Right lobe of liver (tissue), 6 donors: ENCODE results near the gene PPT1. TPM values are rescaled to one million over a fixed set of nuclear protein-coding genes. Genes with fewer than 3 reads are reported as not detected.

Experiments used
- ATAC-seq, 4 donors: fragments of 200-7000 bp; cut with Tn5 transposase; one replicate each; pipeline ENCODE4 v1.9.1; 2020; ENCODE audit warnings: mild to moderate bottlenecking in 4 of 4, moderate library complexity in 4 of 4
- DNase-seq, 3 donors: peaks; one replicate each; pipeline ENCODE4 v3.0.0-alpha.2; 2020
- H3K27ac ChIP-seq, 3 donors: fragments of 200-600 bp; one replicate each; pipeline ENCODE4 v1.8.0; 2022
- H3K27me3 ChIP-seq, 2 donors: fragments of 200-600 bp; one replicate each; pipeline ENCODE4 v1.8.0; 2022
- H3K36me3 ChIP-seq, 4 donors: fragments of 200-600 bp; sonication (generic) in 1 of 4; one replicate each; pipeline versions ENCODE4 v1.5.1 to v1.8.0; 2017 to 2022; ENCODE audit warnings: control low read depth in 1 of 4
- H3K4me1 ChIP-seq, 4 donors: fragments of 200-600 bp; sonication (generic) in 1 of 4; one replicate each; pipeline versions ENCODE4 v1.5.1 to v1.8.0; 2017 to 2022; ENCODE audit warnings: control low read depth in 1 of 4
- H3K4me3 ChIP-seq, 3 donors: fragments of 200-600 bp; one replicate each; pipeline ENCODE4 v1.8.0; 2022
- H3K9me3 ChIP-seq, 4 donors: fragments of 200-600 bp; sonication (generic) in 1 of 4; one replicate each; pipeline versions ENCODE4 v1.5.1 to v1.8.0; 2017 to 2022; ENCODE audit warnings: control low read depth in 1 of 4
- POLR2A ChIP-seq: fragments of 450-650 bp; IDR thresholded peaks from one replicate; pipeline ENCODE4 v1.6.1; 2017; ENCODE audit warnings: antibody characterized with exemption, mild to moderate bottlenecking
- WGBS: methylation state at CpG from one replicate; pipeline ENCODE4 v1.1.6; 2018; ENCODE audit warnings: low coverage, low lambda C conversion rate; ENCODE audit not compliant: insufficient coverage; ENCODE audit errors: missing lambda C conversion rate; 5-methylcytosine and 5-hydroxymethylcytosine counted together
- intact Hi-C, 2 donors: fragments of 100-400 bp; cut with DNase I; formaldehyde crosslinking; loops; one replicate each; pipeline versions ENCODE4 v1.11.2 to v1.14.1; 2022
- total RNA-seq, 6 experiments: library from RNA; depleted of rRNA in 2 of 6; stranded (reverse); fragments of >200 nt in 2 of 6; fragmentation: NEBNext Ultra II Directional in 3 of 6; extraction: Animal tissue kit (Norgen Biotek cat#: 25700) in 3 of 6; gene quantifications; one replicate each; pipeline versions ENCODE4 v1.1.0 to v1.2.4, GENCODE V29; 2016 to 2023
- TF ChIP-seq, protein P1 (sequence below), 4 donors: fragments of 200-600 bp in 3 of 4; fragments of 450-650 bp in 1 of 4; IDR thresholded peaks; one replicate each; pipeline versions ENCODE4 v1.5.1 to v1.8.0; 2016 to 2022; ENCODE audit warnings: antibody characterized with exemption in 4 of 4, mild to moderate bottlenecking in 2 of 4
- donor health status: DM: no; HTN: yes; CAD: no.
- donor health status: DM: no; HTN: no; CAD: no.
- donor health status: DM: no; HTN: no; CAD: no.
- donor health status: DM: no; HTN: yes; CAD: no.
- donor health status: DM: no; HTN: yes; CAD: no.

The PPT1 gene
- total RNA-seq, 6 experiments from 2014 or later, result 16.5 to 47.8 (median 33.1) TPM

DNA sequence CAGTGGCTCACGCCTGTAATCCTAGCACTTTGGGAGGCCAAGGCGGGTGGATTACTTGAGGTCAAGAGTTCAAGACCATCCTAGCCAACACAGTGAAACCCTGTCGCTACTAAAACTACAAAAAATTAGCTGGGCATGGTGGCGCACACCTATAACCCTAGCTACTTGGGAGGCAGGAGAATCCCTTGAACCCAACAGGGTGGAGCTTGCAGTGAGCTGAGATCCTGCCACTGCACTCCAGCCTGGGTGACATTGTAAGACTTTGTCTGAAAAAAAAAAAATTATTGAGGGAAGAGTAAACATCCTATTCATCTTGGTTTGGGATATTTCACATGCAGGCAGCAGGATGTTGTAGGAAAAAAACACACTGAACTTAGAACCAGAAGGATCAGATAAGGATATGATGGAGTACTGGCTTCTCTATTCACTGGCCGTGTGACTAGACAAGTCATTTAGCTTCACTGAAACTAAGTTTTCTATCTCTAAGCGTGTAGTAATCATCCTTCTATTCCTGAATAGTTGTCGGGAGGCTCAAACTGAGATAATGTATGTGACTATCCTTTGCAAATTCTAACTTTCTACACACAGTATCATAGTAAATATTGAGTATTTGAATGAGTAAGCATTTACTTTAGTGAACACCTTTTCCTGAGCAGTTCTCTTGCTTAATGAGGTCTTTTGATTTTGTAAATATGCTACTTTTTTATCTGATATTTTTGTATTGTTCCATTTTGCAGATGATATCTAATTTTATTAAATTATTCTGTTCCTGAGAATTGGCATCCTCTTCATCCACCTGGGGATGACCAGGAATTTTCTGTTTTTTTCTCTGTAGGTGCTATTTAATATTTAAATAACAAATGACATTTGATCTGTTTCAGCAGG lies 38.4 kb downstream of the PPT1 start:
- H3K4me3 ChIP-seq, result no peak overlapping the region
- intact Hi-C loops, result no loop called here
- no peaks in the 10 kb centered on the region for H3K27me3 ChIP-seq
- peak overlapping the region; percentile 13 to 41 (median 38) for H3K27ac ChIP-seq
- WGBS, result 58% methylated on average over 7 of the region's 7 CpGs
- H3K4me1 ChIP-seq, result peaks cover 0 to 20% (median 6%) of the 10 kb centered on the region in 4 donors
- ATAC-seq (peak in 3 of 4 donors; percentile 42 to 59 (median 47)), DNase-seq (no peak)
- H3K9me3 ChIP-seq, result no peaks in the 10 kb centered on the region
- no peak for TF ChIP-seq POLR2A
- TF ChIP-seq, protein P1, sequence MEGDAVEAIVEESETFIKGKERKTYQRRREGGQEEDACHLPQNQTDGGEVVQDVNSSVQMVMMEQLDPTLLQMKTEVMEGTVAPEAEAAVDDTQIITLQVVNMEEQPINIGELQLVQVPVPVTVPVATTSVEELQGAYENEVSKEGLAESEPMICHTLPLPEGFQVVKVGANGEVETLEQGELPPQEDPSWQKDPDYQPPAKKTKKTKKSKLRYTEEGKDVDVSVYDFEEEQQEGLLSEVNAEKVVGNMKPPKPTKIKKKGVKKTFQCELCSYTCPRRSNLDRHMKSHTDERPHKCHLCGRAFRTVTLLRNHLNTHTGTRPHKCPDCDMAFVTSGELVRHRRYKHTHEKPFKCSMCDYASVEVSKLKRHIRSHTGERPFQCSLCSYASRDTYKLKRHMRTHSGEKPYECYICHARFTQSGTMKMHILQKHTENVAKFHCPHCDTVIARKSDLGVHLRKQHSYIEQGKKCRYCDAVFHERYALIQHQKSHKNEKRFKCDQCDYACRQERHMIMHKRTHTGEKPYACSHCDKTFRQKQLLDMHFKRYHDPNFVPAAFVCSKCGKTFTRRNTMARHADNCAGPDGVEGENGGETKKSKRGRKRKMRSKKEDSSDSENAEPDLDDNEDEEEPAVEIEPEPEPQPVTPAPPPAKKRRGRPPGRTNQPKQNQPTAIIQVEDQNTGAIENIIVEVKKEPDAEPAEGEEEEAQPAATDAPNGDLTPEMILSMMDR (IDR thresholded peaks at IDR 0.05), result no peak
- peaks cover 0 to 40% (median 14%) of the 10 kb centered on the region in 4 donors for H3K36me3 ChIP-seq

DNA sequence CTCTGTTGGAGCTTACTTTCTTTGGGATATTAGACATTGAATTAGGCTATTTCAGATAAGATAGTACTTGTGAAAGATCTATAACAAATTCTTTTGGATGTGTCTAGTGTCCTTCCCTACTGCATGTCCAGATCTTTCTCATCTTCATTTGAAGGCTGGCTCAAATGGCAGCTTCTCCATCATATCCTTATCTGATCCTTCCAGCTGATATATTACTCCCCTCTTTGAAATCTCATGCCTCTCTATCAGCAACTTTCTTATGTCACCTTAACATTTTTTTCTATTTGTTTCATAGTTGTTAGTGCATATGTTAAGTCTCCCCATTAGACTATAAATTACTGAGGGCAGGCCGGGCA lies 39.0 kb downstream of the PPT1 start:
- no peak for ATAC-seq
- Histone ChIP-seq H3K27me3 (no peaks in the 10 kb centered on the region), H3K4me1 (peaks cover 0 to 20% (median 6%) of the 10 kb centered on the region in 4 donors), H3K27ac (peak overlapping the region; percentile 12 to 41 (median 38)), H3K4me3 (no peak overlapping the region), H3K36me3 (peaks cover 0 to 34% (median 9%) of the 10 kb centered on the region in 4 donors), H3K9me3 (no peaks in the 10 kb centered on the region)
- 73% methylated on average over 1 of the region's 1 CpG for WGBS
- intact Hi-C loops, result no loop called here
- TF ChIP-seq, protein P1 (IDR thresholded peaks at IDR 0.05), result no peak
- TF ChIP-seq POLR2A, result no peak
- DNase-seq, result no peak

DNA sequence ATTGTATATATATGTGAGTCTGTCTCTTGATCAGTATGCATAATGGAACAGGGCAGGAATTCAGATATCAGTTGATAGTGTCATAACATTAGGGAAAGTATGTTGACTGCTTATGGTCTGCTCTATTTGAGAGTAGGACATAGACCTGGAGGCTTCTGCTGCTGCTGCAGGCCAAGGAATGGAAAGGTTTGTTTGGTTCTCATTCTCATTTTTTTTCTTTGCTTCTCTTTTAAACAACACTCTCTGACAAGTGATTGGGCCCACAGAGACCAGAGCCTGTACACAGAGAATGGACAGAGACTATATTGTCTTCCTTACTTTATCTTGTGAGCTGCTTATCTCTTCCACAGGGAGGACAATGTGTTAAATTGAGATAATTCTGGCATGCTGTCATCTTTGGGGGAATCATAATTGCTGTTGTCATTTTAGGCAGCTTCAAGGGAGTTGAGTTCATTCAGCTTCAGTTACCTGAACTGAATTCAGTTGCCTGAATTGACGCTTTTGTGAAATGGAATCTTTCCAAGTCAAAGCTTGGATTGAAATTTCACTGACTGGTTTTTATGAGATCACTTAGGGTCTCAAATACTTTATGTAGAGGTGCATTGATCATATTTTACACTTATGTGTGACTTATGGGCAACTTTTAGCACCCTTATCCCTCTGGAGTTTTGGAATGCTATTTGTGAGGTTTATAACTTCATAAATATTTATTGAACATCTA lies 39.6 kb downstream of the PPT1 start:
- WGBS, result 67% methylated on average over 1 of the region's 1 CpG
- H3K4me1 ChIP-seq, result peaks cover 0 to 20% (median 6%) of the 10 kb centered on the region in 4 donors
- peak overlapping the region in 1 of 3 donors; percentile 41 for H3K27ac ChIP-seq

DNA sequence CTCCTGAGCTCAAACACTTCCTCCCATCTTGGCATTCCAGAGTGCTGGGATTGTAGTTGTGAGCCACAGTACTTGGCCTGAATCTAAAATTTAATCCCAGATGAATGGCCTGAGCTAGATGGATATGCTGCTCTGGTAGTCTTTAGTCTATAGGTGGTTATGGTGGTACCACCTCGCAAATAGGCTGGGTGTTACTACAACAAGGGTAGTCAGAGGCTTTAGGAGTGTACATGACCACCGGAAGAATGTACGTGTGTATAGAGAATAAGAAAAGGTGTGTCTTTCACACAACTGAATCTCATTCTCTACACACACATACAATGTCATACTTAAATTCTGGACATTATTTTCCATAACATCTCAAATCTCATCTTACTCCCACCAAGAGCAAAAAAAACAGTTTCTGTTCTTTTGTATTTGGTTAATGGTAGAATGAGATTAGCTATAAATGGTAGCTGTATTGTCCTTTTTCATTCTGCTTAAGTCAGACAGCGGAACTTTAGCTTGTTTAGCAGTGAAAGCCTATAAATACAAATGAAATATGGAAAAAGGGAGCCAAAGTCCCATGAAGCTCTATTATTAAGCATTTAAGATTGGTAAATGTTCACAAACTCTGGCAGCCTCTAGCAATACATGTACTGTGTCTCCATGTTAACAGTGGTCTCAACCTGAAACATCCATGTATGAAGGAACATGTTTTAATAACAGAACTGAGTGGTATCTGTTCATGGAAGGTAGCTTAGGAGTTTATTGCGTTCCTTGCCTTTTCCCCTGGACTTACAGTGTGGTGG lies 40.3 kb downstream of the PPT1 start:
- no peak for TF ChIP-seq POLR2A
- TF ChIP-seq, protein P1 (IDR thresholded peaks at IDR 0.05), result no peak
- 94% methylated on average over 5 of the region's 5 CpGs for WGBS
- H3K4me1 ChIP-seq, result peaks cover 0 to 20% (median 6%) of the 10 kb centered on the region in 4 donors
- peaks cover 0 to 23% (median 5%) of the 10 kb centered on the region in 4 donors for H3K36me3 ChIP-seq
- DNase-seq (no peak), ATAC-seq (no peak)
- no peak overlapping the region for H3K4me3 ChIP-seq
- H3K9me3 ChIP-seq, result no peaks in the 10 kb centered on the region
- no peaks in the 10 kb centered on the region for H3K27me3 ChIP-seq
- intact Hi-C loops, result no loop called here
- H3K27ac ChIP-seq, result no peak overlapping the region

More for the DNA sequence above, 39.6 kb downstream of the PPT1 start:
- Histone ChIP-seq H3K27me3 (no peaks in the 10 kb centered on the region), H3K9me3 (no peaks in the 10 kb centered on the region), H3K36me3 (peaks cover 0 to 30% (median 9%) of the 10 kb centered on the region in 4 donors), H3K4me3 (no peak overlapping the region)
- intact Hi-C loops, result no loop called here
- TF ChIP-seq, protein P1 (IDR thresholded peaks at IDR 0.05), result no peak
- TF ChIP-seq POLR2A, result no peak
- DNase-seq (no peak), ATAC-seq (peak in 2 of 4 donors; percentile 38 to 64)
